ENCODE results near the gene PNPLA6.

PNPLA6 gene

GRCh38 chr19:7602935-7603497, 67.5 kb downstream of the PNPLA6 start:
- Histone ChIP-seq H3F3A (ENCODE audit: control insufficient read depth, insufficient read depth) (no peaks in the 10 kb centered on the region), H3K27me3 (ENCODE audit: control insufficient read depth, low read length) (no peaks in the 10 kb centered on the region; the same call in 1 of the 2 replicates), H3K36me3 (ENCODE audit: control insufficient read depth, low read length) (no peaks in the 10 kb centered on the region), H3K4me3 (ENCODE audit: low read length) (no peak overlapping the region), H3K79me2 (ENCODE audit: control insufficient read depth, low read length) (no peaks in the 10 kb centered on the region), H3K27ac (ENCODE audit: low read depth, low read length) (no peak overlapping the region), H3K9me2 (replicated peaks; ENCODE audit: control insufficient read depth, low read length) (no peaks in the 10 kb centered on the region), H4K20me1 (ENCODE audit: control insufficient read depth, insufficient read depth, low read depth, low read length) (no peaks in the 10 kb centered on the region), H3K4me2 (ENCODE audit: low read length) (no peak overlapping the region), H3K4me1 (ENCODE audit: control insufficient read depth, low read length) (no peaks in the 10 kb centered on the region), H3K9me3 (ENCODE audit: control insufficient read depth, insufficient read depth, low read length) (no peaks in the 10 kb centered on the region)
- TF ChIP-seq EZH2phosphoT487 (IDR thresholded peaks at IDR 0.05; ENCODE audit: borderline replicate concordance, low read length) (no peak), CTCF (IDR thresholded peaks at IDR 0.05; ENCODE audit: low read depth, low read length, poor library complexity, severe bottlenecking) (no peak)

- Histone ChIP-seq H3K79me2 (ENCODE audit: control insufficient read depth, low read length) (no peaks in the 10 kb centered on the region), H3K4me3 (ENCODE audit: low read length) (no peak overlapping the region), H3K36me3 (ENCODE audit: control insufficient read depth, low read length) (no peaks in the 10 kb centered on the region), H3K9me3 (ENCODE audit: control insufficient read depth, insufficient read depth, low read length) (no peaks in the 10 kb centered on the region), H3K27ac (ENCODE audit: low read depth, low read length) (no peak overlapping the region), H3K9me2 (replicated peaks; ENCODE audit: control insufficient read depth, low read length) (no peaks in the 10 kb centered on the region), H3K4me2 (ENCODE audit: low read length) (no peak overlapping the region), H3K27me3 (ENCODE audit: control insufficient read depth, low read length) (no peaks in the 10 kb centered on the region), H3F3A (ENCODE audit: control insufficient read depth, insufficient read depth) (no peaks in the 10 kb centered on the region), H3K4me1 (ENCODE audit: control insufficient read depth, low read length) (no peaks in the 10 kb centered on the region), H4K20me1 (ENCODE audit: control insufficient read depth, insufficient read depth, low read depth, low read length) (no peaks in the 10 kb centered on the region)
- TF ChIP-seq EZH2phosphoT487 (IDR thresholded peaks at IDR 0.05; ENCODE audit: borderline replicate concordance, low read length), result no peak
- TF ChIP-seq CTCF (IDR thresholded peaks at IDR 0.05; ENCODE audit: low read depth, low read length, poor library complexity, severe bottlenecking), result no peak
These were observed 68.4 kb downstream of the PNPLA6 start for GRCh38 chr19:7603919-7604318.

GRCh38 chr19:7605490-7606222, 70.1 kb downstream of the PNPLA6 start:
- Histone ChIP-seq H3K27me3 (ENCODE audit: control insufficient read depth, low read length) (no peaks in the 10 kb centered on the region), H3K27ac (ENCODE audit: low read depth, low read length) (no peak overlapping the region), H3F3A (ENCODE audit: control insufficient read depth, insufficient read depth) (no peaks in the 10 kb centered on the region), H3K36me3 (ENCODE audit: control insufficient read depth, low read length) (no peaks in the 10 kb centered on the region), H3K9me3 (ENCODE audit: control insufficient read depth, insufficient read depth, low read length) (no peaks in the 10 kb centered on the region), H3K9me2 (replicated peaks; ENCODE audit: control insufficient read depth, low read length) (no peaks in the 10 kb centered on the region), H4K20me1 (ENCODE audit: control insufficient read depth, insufficient read depth, low read depth, low read length) (no peaks in the 10 kb centered on the region), H3K79me2 (ENCODE audit: control insufficient read depth, low read length) (no peaks in the 10 kb centered on the region), H3K4me2 (ENCODE audit: low read length) (no peak overlapping the region), H3K4me1 (ENCODE audit: control insufficient read depth, low read length) (no peaks in the 10 kb centered on the region), H3K4me3 (ENCODE audit: low read length) (no peak overlapping the region)
- TF ChIP-seq EZH2phosphoT487 (IDR thresholded peaks at IDR 0.05; ENCODE audit: borderline replicate concordance, low read length), result no peak
- no peak for TF ChIP-seq CTCF (IDR thresholded peaks at IDR 0.05; ENCODE audit: low read depth, low read length, poor library complexity, severe bottlenecking)
